ENCODE results near the gene UGGT2. TPM values are rescaled to one million over a fixed set of nuclear protein-coding genes. Genes with fewer than 3 reads are reported as not detected.
"Not testable (repeated sequence)": the region's sequence is repeated elsewhere in the genome, so short reads cannot be mapped to it uniquely, and the experiment has no call there.

UGGT2 gene
- total RNA-seq, 1 donor from 2014 or later, result 39.6 TPM

- H3K36me3 ChIP-seq (ENCODE audit: control insufficient read depth, insufficient read depth, low read length), result no peaks in the 10 kb centered on the region
- H3K4me3 ChIP-seq (ENCODE audit: low read depth, low read length), result no peak overlapping the region
- H3K27me3 ChIP-seq (ENCODE audit: control insufficient read depth, insufficient read depth, low read length), result no peaks in the 10 kb centered on the region
- TF ChIP-seq, protein P1, sequence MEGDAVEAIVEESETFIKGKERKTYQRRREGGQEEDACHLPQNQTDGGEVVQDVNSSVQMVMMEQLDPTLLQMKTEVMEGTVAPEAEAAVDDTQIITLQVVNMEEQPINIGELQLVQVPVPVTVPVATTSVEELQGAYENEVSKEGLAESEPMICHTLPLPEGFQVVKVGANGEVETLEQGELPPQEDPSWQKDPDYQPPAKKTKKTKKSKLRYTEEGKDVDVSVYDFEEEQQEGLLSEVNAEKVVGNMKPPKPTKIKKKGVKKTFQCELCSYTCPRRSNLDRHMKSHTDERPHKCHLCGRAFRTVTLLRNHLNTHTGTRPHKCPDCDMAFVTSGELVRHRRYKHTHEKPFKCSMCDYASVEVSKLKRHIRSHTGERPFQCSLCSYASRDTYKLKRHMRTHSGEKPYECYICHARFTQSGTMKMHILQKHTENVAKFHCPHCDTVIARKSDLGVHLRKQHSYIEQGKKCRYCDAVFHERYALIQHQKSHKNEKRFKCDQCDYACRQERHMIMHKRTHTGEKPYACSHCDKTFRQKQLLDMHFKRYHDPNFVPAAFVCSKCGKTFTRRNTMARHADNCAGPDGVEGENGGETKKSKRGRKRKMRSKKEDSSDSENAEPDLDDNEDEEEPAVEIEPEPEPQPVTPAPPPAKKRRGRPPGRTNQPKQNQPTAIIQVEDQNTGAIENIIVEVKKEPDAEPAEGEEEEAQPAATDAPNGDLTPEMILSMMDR (IDR thresholded peaks at IDR 0.05; ENCODE audit: insufficient read depth, low read length, poor library complexity, severe bottlenecking), result no peak
- peak; percentile 26 for DNase-seq (ENCODE audit: low read depth)
Measured at GRCh38 chr13:95784161-95784899, 268.9 kb downstream of the UGGT2 start.

GRCh38 chr13:95783747-95784146, 269.5 kb downstream of the UGGT2 start:
- no peak for DNase-seq (ENCODE audit: low read depth)
- no peaks in the 10 kb centered on the region for H3K36me3 ChIP-seq (ENCODE audit: control insufficient read depth, insufficient read depth, low read length)
- no peaks in the 10 kb centered on the region for H3K27me3 ChIP-seq (ENCODE audit: control insufficient read depth, insufficient read depth, low read length)
- no peak overlapping the region for H3K4me3 ChIP-seq (ENCODE audit: low read depth, low read length)
- TF ChIP-seq, protein P1 (IDR thresholded peaks at IDR 0.05; ENCODE audit: insufficient read depth, low read length, poor library complexity, severe bottlenecking), result no peak

DNA sequence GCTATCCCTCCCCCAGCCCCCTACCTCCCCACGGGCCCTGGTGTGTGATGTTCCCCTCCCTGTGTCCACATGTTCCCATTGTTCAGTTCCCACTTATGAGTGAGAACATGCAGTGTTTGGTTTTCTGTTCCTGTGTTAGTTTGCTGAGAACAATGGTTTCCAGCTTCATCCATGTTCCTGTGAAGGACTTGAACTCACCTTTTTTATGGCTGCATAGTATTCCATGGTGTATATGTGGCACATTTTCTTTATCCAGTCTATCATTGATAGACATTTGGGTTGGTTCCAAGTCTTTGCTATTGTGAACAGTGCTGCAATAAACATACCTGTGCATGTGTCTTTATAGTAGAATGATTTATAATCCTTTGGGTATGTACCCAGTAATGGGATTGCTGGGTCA, 271.3 kb downstream of the UGGT2 start:
- H3K36me3 ChIP-seq (ENCODE audit: control insufficient read depth, insufficient read depth, low read length); H3K4me3 ChIP-seq (ENCODE audit: low read depth, low read length); H3K27me3 ChIP-seq (ENCODE audit: control insufficient read depth, insufficient read depth, low read length); DNase-seq (ENCODE audit: low read depth): not testable (repeated sequence)

GRCh38 chr13:95781016-95781415, 272.2 kb downstream of the UGGT2 start:
- no peaks in the 10 kb centered on the region for H3K27me3 ChIP-seq (ENCODE audit: control insufficient read depth, insufficient read depth, low read length)
- TF ChIP-seq, protein P1 (IDR thresholded peaks at IDR 0.05; ENCODE audit: insufficient read depth, low read length, poor library complexity, severe bottlenecking), result no peak
- H3K4me3 ChIP-seq (ENCODE audit: low read depth, low read length), result no peak overlapping the region
- no peaks in the 10 kb centered on the region for H3K36me3 ChIP-seq (ENCODE audit: control insufficient read depth, insufficient read depth, low read length)
- no peak for DNase-seq (ENCODE audit: low read depth)

- no peaks in the 10 kb centered on the region for H3K27me3 ChIP-seq (ENCODE audit: control insufficient read depth, insufficient read depth, low read length)
- TF ChIP-seq, protein P1 (IDR thresholded peaks at IDR 0.05; ENCODE audit: insufficient read depth, low read length, poor library complexity, severe bottlenecking), result no peak
- H3K4me3 ChIP-seq (ENCODE audit: low read depth, low read length), result no peak overlapping the region
- no peak for DNase-seq (ENCODE audit: low read depth)
- no peaks in the 10 kb centered on the region for H3K36me3 ChIP-seq (ENCODE audit: control insufficient read depth, insufficient read depth, low read length)
Measured at GRCh38 chr13:95779522-95779921, 273.7 kb downstream of the UGGT2 start.

DNA sequence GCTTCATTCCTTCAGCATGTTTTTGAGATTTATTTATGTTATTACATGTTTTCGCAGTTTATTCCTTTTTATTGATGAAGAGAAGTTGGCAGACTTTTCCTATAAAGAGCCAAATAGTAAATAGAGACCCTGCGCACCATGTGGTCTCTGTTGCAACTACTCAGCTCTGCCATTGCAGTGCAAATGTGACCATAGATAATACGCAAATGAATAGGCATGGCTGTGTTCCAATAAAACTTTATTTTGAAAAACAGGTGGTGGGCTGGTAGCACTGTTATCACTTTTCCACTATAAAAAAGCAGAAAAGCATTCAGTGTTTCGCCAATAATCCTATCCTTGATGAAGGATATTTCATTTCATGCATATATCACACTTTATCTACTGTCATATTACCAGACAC, 281.3 kb downstream of the UGGT2 start:
- Histone ChIP-seq H3K36me3 (ENCODE audit: control insufficient read depth, insufficient read depth, low read length) (no peaks in the 10 kb centered on the region), H3K4me3 (ENCODE audit: low read depth, low read length) (no peak overlapping the region), H3K27me3 (ENCODE audit: control insufficient read depth, insufficient read depth, low read length) (no peaks in the 10 kb centered on the region)
- TF ChIP-seq, protein P1 (IDR thresholded peaks at IDR 0.05; ENCODE audit: insufficient read depth, low read length, poor library complexity, severe bottlenecking), result no peak
- DNase-seq (ENCODE audit: low read depth), result no peak
